Mesothelial cell of epicardium (in vitro differentiated cells): ENCODE results near the gene SETDB1. TPM values are rescaled to one million over a fixed set of nuclear protein-coding genes. Genes with fewer than 3 reads are reported as not detected.

Source experiments
- DNase-seq, 2 experiments: peaks; one replicate each; pipeline ENCODE4 v3.0.0; 2021; ENCODE audit warnings: low spot score in 2 of 2; ENCODE audit not compliant: unreplicated experiment in 2 of 2
- H3K27ac Mint-ChIP-seq: 2 replicates; pipeline ENCODE4 v1.8.0; 2021; ENCODE audit warnings: mixed read lengths
- H3K27me3 Mint-ChIP-seq: 2 replicates; pipeline ENCODE4 v1.8.0; 2021; ENCODE audit warnings: low read depth, mixed read lengths
- H3K36me3 Mint-ChIP-seq: 2 replicates; pipeline ENCODE4 v1.8.0; 2021; ENCODE audit warnings: mixed read lengths
- H3K4me1 Mint-ChIP-seq: 2 replicates; pipeline ENCODE4 v1.8.0; 2021; ENCODE audit warnings: mixed read lengths
- H3K4me3 Mint-ChIP-seq: 2 replicates; pipeline ENCODE4 v1.8.0; 2021; ENCODE audit warnings: mild to moderate bottlenecking, moderate library complexity, mixed read lengths
- H3K9me3 Mint-ChIP-seq: 2 replicates; pipeline ENCODE4 v1.8.0; 2021; ENCODE audit warnings: mixed read lengths
- total RNA-seq: library from RNA; stranded (reverse); gene quantifications from 3 replicates; pipeline ENCODE4 v1.2.1, GENCODE V29; 2021
- TF ChIP-seq, protein P1 (sequence below): fragments of 200-600 bp; sonication (generic); IDR thresholded peaks from one replicate; pipeline ENCODE4 v1.5.0; 2021; ENCODE audit warnings: antibody characterized with exemption; ENCODE audit not compliant: unreplicated experiment

SETDB1 gene
- total RNA-seq, 1 donor from 2014 or later, result 101 TPM

DNA sequence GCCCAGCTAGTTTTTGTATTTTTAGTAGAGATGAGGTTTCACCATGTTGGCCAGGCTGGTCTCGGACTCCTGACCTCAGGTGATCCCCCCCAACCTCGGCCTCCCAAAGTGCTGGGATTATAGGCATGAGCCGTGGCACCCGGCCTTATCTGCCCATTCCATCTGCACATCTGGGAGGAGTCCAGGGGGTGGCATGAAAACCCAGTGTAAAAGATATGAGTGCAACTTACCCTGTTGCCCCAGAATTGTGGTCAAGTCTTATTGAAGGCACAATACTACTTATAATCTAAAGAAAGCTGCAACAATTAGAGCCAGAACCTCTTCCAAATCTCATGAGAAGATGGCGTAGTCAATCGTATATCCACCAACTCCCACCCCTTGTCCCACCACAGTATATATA lies 20.9 kb upstream of the SETDB1 start:
- TF ChIP-seq, protein P1, sequence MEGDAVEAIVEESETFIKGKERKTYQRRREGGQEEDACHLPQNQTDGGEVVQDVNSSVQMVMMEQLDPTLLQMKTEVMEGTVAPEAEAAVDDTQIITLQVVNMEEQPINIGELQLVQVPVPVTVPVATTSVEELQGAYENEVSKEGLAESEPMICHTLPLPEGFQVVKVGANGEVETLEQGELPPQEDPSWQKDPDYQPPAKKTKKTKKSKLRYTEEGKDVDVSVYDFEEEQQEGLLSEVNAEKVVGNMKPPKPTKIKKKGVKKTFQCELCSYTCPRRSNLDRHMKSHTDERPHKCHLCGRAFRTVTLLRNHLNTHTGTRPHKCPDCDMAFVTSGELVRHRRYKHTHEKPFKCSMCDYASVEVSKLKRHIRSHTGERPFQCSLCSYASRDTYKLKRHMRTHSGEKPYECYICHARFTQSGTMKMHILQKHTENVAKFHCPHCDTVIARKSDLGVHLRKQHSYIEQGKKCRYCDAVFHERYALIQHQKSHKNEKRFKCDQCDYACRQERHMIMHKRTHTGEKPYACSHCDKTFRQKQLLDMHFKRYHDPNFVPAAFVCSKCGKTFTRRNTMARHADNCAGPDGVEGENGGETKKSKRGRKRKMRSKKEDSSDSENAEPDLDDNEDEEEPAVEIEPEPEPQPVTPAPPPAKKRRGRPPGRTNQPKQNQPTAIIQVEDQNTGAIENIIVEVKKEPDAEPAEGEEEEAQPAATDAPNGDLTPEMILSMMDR, result no peak
- no peak overlapping the region for H3K27ac Mint-ChIP-seq
- no peaks in the 10 kb centered on the region for H3K36me3 Mint-ChIP-seq
- no peak overlapping the region for H3K4me3 Mint-ChIP-seq
- H3K9me3 Mint-ChIP-seq, result peaks cover 4% of the 10 kb centered on the region
- peaks cover 9% of the 10 kb centered on the region for H3K4me1 Mint-ChIP-seq
- DNase-seq, result no peak
- H3K27me3 Mint-ChIP-seq, result no peaks in the 10 kb centered on the region

GRCh38 chr1:150906329-150906728 lies 19.8 kb upstream of the SETDB1 start:
- Mint-ChIP-seq H3K9me3 (peaks cover 4% of the 10 kb centered on the region), H3K4me3 (no peak overlapping the region)
- TF ChIP-seq, protein P1, result no peak

GRCh38 chr1:150906813-150907212 lies 19.4 kb upstream of the SETDB1 start:
- Mint-ChIP-seq H3K36me3 (no peaks in the 10 kb centered on the region), H3K27ac (no peak overlapping the region), H3K9me3 (peaks cover 4% of the 10 kb centered on the region), H3K4me3 (no peak overlapping the region), H3K27me3 (no peaks in the 10 kb centered on the region), H3K4me1 (peaks cover 9% of the 10 kb centered on the region)
- TF ChIP-seq, protein P1, result no peak
- no peak for DNase-seq

More at GRCh38 chr1:150906329-150906728, 19.8 kb upstream of the SETDB1 start:
- no peak for DNase-seq
- H3K4me1 Mint-ChIP-seq, result peaks cover 9% of the 10 kb centered on the region
- no peaks in the 10 kb centered on the region for H3K27me3 Mint-ChIP-seq
- H3K36me3 Mint-ChIP-seq, result no peaks in the 10 kb centered on the region
- H3K27ac Mint-ChIP-seq, result no peak overlapping the region

DNA sequence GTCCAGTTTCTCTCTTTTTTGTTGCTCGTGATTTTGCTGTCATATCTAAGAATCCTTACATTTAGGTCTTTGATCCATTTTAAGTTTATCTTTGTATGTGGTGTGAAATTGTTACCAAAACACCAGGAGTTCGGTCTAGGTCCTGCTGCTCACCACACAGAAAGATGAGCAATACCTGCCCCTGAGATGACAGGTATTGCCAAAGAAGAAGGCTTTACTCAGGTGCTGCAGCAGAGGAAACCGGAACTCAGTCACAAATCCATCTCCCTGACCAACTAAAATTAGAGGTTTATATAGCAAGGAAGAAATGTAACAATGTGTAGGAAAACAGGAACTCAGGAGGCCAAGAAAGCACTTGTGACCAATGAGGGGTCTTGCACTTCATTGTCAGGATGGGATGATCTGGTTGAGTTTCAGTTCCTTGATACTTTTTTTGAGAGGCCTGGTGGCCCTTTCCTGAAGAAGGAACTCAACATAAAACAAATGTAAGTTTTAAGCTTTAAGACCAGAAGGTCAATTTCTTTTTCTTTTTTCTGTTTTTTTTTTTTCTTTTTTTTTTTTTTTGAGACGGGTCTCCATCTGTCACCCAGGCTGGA lies 16.5 kb upstream of the SETDB1 start:
- Mint-ChIP-seq H3K9me3 (peaks cover 4% of the 10 kb centered on the region), H3K36me3 (no peaks in the 10 kb centered on the region), H3K4me3 (no peak overlapping the region), H3K4me1 (peaks cover 6% of the 10 kb centered on the region), H3K27ac (no peak overlapping the region), H3K27me3 (no peaks in the 10 kb centered on the region)
- TF ChIP-seq, protein P1, result no peak
- DNase-seq, result no peak

DNA sequence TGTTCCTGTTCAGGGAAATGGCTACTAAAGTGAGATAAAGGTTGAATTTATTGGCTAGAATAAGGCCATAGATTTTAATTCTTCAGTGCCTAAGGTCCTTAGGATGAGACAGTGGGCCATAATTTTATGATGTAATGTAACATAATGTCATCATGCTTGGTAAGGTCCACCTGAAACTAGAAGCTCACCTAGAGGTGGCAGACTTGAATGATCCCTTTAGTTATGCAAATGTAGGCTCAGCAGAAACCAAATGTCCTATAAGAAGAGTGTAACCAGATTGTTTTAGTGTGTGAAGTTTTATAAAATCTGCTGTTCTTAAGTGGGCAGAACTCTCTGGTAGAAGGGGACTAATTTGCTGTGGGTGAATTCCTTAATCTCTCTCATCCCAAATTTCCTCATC lies 13.5 kb upstream of the SETDB1 start:
- peaks cover 4% of the 10 kb centered on the region for H3K9me3 Mint-ChIP-seq
- H3K4me3 Mint-ChIP-seq, result no peak overlapping the region
- no peak overlapping the region for H3K27ac Mint-ChIP-seq
- no peaks in the 10 kb centered on the region for H3K4me1 Mint-ChIP-seq
- no peaks in the 10 kb centered on the region for H3K36me3 Mint-ChIP-seq
- no peak for DNase-seq
- TF ChIP-seq, protein P1, result no peak
- no peaks in the 10 kb centered on the region for H3K27me3 Mint-ChIP-seq

DNA sequence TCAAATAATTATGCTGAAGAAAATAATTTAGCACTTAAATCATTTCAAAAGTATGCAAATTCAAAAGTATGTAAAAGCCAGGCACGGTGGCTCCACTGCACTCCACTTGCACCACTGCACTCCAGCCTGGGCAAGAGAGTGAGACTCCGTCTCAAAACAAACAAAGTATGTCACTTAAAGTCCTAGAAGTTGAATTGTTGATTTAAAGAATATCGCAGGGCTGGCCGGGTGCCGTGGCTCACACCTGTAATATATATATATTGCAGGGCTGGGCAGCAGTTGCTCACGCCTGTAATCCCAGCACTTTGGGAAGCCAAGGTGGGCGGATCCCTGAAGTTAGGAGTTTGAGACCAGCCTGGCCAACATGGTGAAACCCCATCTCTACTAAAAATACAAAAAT lies 8.8 kb upstream of the SETDB1 start:
- TF ChIP-seq, protein P1, result no peak
- H3K27ac Mint-ChIP-seq, result no peak overlapping the region

More for the DNA sequence above, 8.8 kb upstream of the SETDB1 start:
- Mint-ChIP-seq H3K4me1 (no peaks in the 10 kb centered on the region), H3K27me3 (no peaks in the 10 kb centered on the region), H3K36me3 (no peaks in the 10 kb centered on the region), H3K4me3 (no peak overlapping the region), H3K9me3 (no peaks in the 10 kb centered on the region)
- no peak for DNase-seq
